Naive thymus-derived CD4-positive, alpha-beta T cell (primary cell): Measurements from ENCODE around the gene EXOG. TPM values are rescaled to one million over a fixed set of nuclear protein-coding genes. Genes with fewer than 3 reads are reported as not detected.

Experiments
- ATAC-seq: fragments of 150-1000 bp; cut with Tn5 transposase; 2 replicates; pipeline ENCODE4 v1.10.0; 2021; ENCODE audit warnings: mild to moderate bottlenecking, moderate library complexity
- CTCF ChIA-PET: fragments of 350-600 bp; sonication (Branson Sonifier 250); formaldehyde crosslinking; loops from one replicate; lab custom pipeline; 2021; ENCODE audit warnings: antibody characterized with exemption; lab: Charles Lee
- POLR2A ChIA-PET: fragments of 350-600 bp; sonication (Branson Sonifier 250); formaldehyde crosslinking; loops from one replicate; lab custom pipeline; 2021; ENCODE audit warnings: antibody characterized with exemption, inconsistent platforms; lab: Charles Lee
- DNase-seq, 9 donors: peaks; one replicate each; pipeline versions ENCODE4 v3.0.0 to v3.0.0-alpha.2; 2020 to 2022; ENCODE audit warnings: mixed read lengths in 1 of 9
- H3K27ac ChIP-seq: one replicate; pipeline ENCODE4 v1.7.0; 2013; ENCODE audit warnings: mild to moderate bottlenecking, low read depth, low read length, moderate library complexity
- H3K27me3 ChIP-seq, 2 donors: one replicate each; pipeline ENCODE4 v1.7.0; 2013; ENCODE audit warnings: low read length in 2 of 2, mild to moderate bottlenecking in 2 of 2, moderate library complexity in 2 of 2; ENCODE audit not compliant: control insufficient read depth in 2 of 2, insufficient read depth in 2 of 2
- H3K36me3 ChIP-seq, 3 experiments: 1 replicate in 2 of 3; 2 replicates in 1 of 3; pipeline ENCODE4 v1.7.0; 2013; ENCODE audit warnings: low read length in 3 of 3, mild to moderate bottlenecking in 3 of 3, moderate library complexity in 1 of 3; ENCODE audit not compliant: insufficient read depth in 3 of 3, control insufficient read depth in 2 of 3
- H3K4me1 ChIP-seq, 2 donors: one replicate each; pipeline ENCODE4 v1.7.0; 2013; ENCODE audit warnings: low read length in 2 of 2, mild to moderate bottlenecking in 2 of 2, moderate library complexity in 1 of 2; ENCODE audit not compliant: control insufficient read depth in 2 of 2, insufficient read depth in 2 of 2
- H3K4me3 ChIP-seq: 2 replicates; pipeline ENCODE4 v1.7.0; 2013; ENCODE audit warnings: mild to moderate bottlenecking, low read length
- H3K9me3 ChIP-seq, 3 experiments: 1 replicate in 2 of 3; 2 replicates in 1 of 3; pipeline ENCODE4 v1.7.0; 2013; ENCODE audit warnings: low read length in 3 of 3; ENCODE audit not compliant: control insufficient read depth in 2 of 3
- H3K27ac Mint-ChIP-seq, 9 donors: one replicate each; pipeline ENCODE4 v1.8.0; 2020 to 2022; ENCODE audit warnings: mixed read lengths in 9 of 9, mild to moderate bottlenecking in 8 of 9, moderate library complexity in 5 of 9, inconsistent platforms in 2 of 9
- H3K27me3 Mint-ChIP-seq, 5 donors: one replicate each; pipeline ENCODE4 v1.8.0; 2021 to 2022; ENCODE audit warnings: mixed read lengths in 5 of 5, mild to moderate bottlenecking in 1 of 5
- H3K36me3 Mint-ChIP-seq, 5 donors: one replicate each; pipeline ENCODE4 v1.8.0; 2020 to 2022; ENCODE audit warnings: mixed read lengths in 5 of 5, mild to moderate bottlenecking in 3 of 5, inconsistent platforms in 1 of 5
- H3K4me1 Mint-ChIP-seq, 7 donors: one replicate each; pipeline ENCODE4 v1.8.0; 2020 to 2022; ENCODE audit warnings: mixed read lengths in 7 of 7, mild to moderate bottlenecking in 3 of 7, inconsistent platforms in 1 of 7
- H3K4me3 Mint-ChIP-seq, 10 donors: one replicate each; pipeline ENCODE4 v1.8.0; 2020 to 2022; ENCODE audit warnings: mild to moderate bottlenecking in 10 of 10, mixed read lengths in 10 of 10, moderate library complexity in 6 of 10, inconsistent platforms in 2 of 10
- H3K9me3 Mint-ChIP-seq, 11 donors: one replicate each; pipeline ENCODE4 v1.8.0; 2020 to 2022; ENCODE audit warnings: mixed read lengths in 11 of 11, mild to moderate bottlenecking in 4 of 11, inconsistent platforms in 1 of 11, moderate library complexity in 1 of 11
- intact Hi-C, 2 donors: fragments of 100-400 bp; cut with micrococcal nuclease; formaldehyde crosslinking; loops; one replicate each; pipeline ENCODE4 v1.15.1; 2023
- polyA plus RNA-seq, 2 donors: library from polyadenylated mRNA; unstranded; fragments of 300-500 nt; fragmentation: Illumina TruSeq; gene quantifications; one replicate each; pipeline ENCODE4 v1.2.3, GENCODE V29; 2021
- total RNA-seq, 6 experiments: library from RNA in 5 of 6; stranded (reverse) in 5 of 6; gene quantifications; 1 replicate in 5 of 6; 2 replicates in 1 of 6; pipeline ENCODE4 v1.2.3 and lab custom pipeline; 2021 to 2026

EXOG gene
- total and polyA plus RNA-seq, 7 experiments from 2014 or later: 6.1 to 31.0 (median 20.7) TPM

DNA sequence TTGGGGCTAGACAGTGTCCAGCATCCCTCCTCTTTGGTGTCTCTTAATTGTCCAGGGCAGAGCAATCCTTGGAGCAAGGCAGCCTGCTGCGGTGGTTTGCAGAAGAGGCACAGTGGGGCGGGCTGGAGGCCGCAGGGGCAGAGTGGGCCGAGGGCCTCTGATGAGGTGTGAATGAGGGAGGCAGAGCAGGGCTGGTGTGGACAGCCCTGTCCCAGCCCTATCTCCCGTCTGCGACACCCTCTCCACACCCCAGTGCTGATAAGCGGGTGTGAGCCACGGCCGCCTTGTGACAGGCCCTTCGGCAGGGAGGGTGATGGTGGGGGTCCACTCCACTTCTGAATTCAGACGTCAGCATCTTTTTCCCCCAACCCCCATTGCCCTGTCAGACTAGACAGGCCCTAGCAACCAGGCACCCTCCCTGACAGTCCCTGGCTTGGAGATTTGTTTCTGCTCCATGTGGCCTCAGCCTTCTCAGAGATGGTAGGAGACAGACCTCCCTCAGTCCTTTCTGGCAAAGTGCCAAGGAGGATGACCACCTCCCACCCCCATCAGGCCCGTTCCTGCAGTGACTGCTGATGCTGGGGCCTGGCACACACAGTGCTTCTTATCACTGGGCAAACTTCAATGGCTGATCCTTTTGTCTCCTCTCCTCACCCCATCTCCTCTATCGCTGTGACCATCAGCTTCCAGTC, 37.3 kb downstream of the EXOG start:
- Mint-ChIP-seq H3K4me1 (peaks cover 0 to 5% (median 0%) of the 10 kb centered on the region in 7 donors), H3K27me3 (no peaks in the 10 kb centered on the region), H3K9me3 (peaks cover 0 to 1% (median 0%) of the 10 kb centered on the region in 11 donors), H3K4me3 (no peak overlapping the region), H3K36me3 (peaks cover 2 to 44% (median 13%) of the 10 kb centered on the region in 5 donors), H3K27ac (peak overlapping the region in 1 of 9 donors; percentile 42)
- Histone ChIP-seq H3K27ac (no peak overlapping the region), H3K4me3 (no peak overlapping the region), H3K4me1 (no peaks in the 10 kb centered on the region), H3K27me3 (no peaks in the 10 kb centered on the region), H3K9me3 (no peaks in the 10 kb centered on the region), H3K36me3 (peaks cover 0 to 3% (median 0%) of the 10 kb centered on the region in 3 experiments)
- intact Hi-C loops: no loop called here
- CTCF ChIA-PET: no interaction called here
- DNase-seq (no peak), ATAC-seq (no peak)
- POLR2A ChIA-PET: no interaction called here

- H3K9me3 Mint-ChIP-seq: peaks cover 0 to 1% (median 0%) of the 10 kb centered on the region in 11 donors
- H3K36me3 ChIP-seq: peaks cover 0 to 3% (median 0%) of the 10 kb centered on the region in 3 experiments
- intact Hi-C loops: no loop called here
- H3K27ac Mint-ChIP-seq: no peak overlapping the region
- H3K9me3 ChIP-seq: no peaks in the 10 kb centered on the region
- H3K4me1 Mint-ChIP-seq: peaks cover 0 to 6% (median 0%) of the 10 kb centered on the region in 7 donors
- ATAC-seq: no peak
- no peak for DNase-seq
- H3K27me3 ChIP-seq: no peaks in the 10 kb centered on the region
- peaks cover 2 to 41% (median 13%) of the 10 kb centered on the region in 5 donors for H3K36me3 Mint-ChIP-seq
- no peak overlapping the region for H3K4me3 Mint-ChIP-seq
- H3K4me3 ChIP-seq: no peak overlapping the region
- H3K27ac ChIP-seq: no peak overlapping the region
- H3K27me3 Mint-ChIP-seq: no peaks in the 10 kb centered on the region
- CTCF ChIA-PET: no interaction called here
- POLR2A ChIA-PET: no interaction called here
- no peaks in the 10 kb centered on the region for H3K4me1 ChIP-seq
Measured at GRCh38 chr3:38534180-38534579, 38.0 kb downstream of the EXOG start.

GRCh38 chr3:38534604-38535003, 38.5 kb downstream of the EXOG start:
- H3K27ac Mint-ChIP-seq: no peak overlapping the region
- peaks cover 0 to 6% (median 0%) of the 10 kb centered on the region in 7 donors for H3K4me1 Mint-ChIP-seq
- no peak overlapping the region for H3K4me3 Mint-ChIP-seq
- ATAC-seq (no peak), DNase-seq (no peak)
- CTCF ChIA-PET: no interaction called here
- H3K9me3 Mint-ChIP-seq: peaks cover 0 to 1% (median 0%) of the 10 kb centered on the region in 11 donors
- H3K36me3 ChIP-seq: peaks cover 0 to 3% (median 0%) of the 10 kb centered on the region in 3 experiments
- H3K9me3 ChIP-seq: no peaks in the 10 kb centered on the region
- H3K36me3 Mint-ChIP-seq: peaks cover 2 to 39% (median 13%) of the 10 kb centered on the region in 5 donors
- POLR2A ChIA-PET: no interaction called here
- intact Hi-C loops: no loop called here
- H3K27ac ChIP-seq: no peak overlapping the region
- no peaks in the 10 kb centered on the region for H3K4me1 ChIP-seq
- no peaks in the 10 kb centered on the region for H3K27me3 ChIP-seq
- H3K27me3 Mint-ChIP-seq: no peaks in the 10 kb centered on the region
- no peak overlapping the region for H3K4me3 ChIP-seq

DNA sequence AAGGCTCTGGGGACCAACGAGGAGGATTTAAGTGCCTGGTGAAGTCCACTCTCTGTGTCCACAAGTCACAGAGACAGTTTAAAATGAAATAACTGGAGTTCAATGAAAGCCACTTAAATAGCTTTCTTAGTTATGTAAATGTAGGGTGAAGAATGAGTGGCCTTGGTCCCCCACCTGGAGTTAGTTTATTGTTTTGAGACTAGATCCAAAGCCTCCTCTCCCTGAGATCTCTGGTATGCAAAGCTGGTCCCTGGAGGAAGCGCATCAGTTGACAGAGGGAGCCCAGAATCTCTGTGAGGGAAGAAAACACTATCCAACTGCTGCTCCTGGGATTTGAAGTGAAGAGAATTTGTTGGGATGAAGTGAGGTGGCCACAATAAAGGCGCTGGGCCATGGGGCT, 40.5 kb downstream of the EXOG start:
- no peak for ATAC-seq
- Histone ChIP-seq H3K9me3 (no peaks in the 10 kb centered on the region), H3K4me1 (no peaks in the 10 kb centered on the region), H3K27me3 (no peaks in the 10 kb centered on the region), H3K4me3 (no peak overlapping the region), H3K27ac (no peak overlapping the region), H3K36me3 (peaks cover 0 to 3% (median 0%) of the 10 kb centered on the region in 3 experiments)
- H3K27ac Mint-ChIP-seq: no peak overlapping the region
- H3K4me1 Mint-ChIP-seq: peaks cover 0 to 4% (median 0%) of the 10 kb centered on the region in 7 donors
- peaks cover 0 to 1% (median 0%) of the 10 kb centered on the region in 11 donors for H3K9me3 Mint-ChIP-seq
- no peak overlapping the region for H3K4me3 Mint-ChIP-seq
- DNase-seq: no peak
- no peaks in the 10 kb centered on the region for H3K27me3 Mint-ChIP-seq
- peaks cover 2 to 35% (median 10%) of the 10 kb centered on the region in 5 donors for H3K36me3 Mint-ChIP-seq
- intact Hi-C loops: no loop called here
- CTCF ChIA-PET: interaction anchor here (1.5 kb wide), 1 partner anchor 15 kb away, joined by 4 read pairs; no protein-coding TSS in a partner anchor
- POLR2A ChIA-PET: no interaction called here

GRCh38 chr3:38538773-38539353, 42.7 kb downstream of the EXOG start:
- DNase-seq: no peak
- no peaks in the 10 kb centered on the region for H3K36me3 ChIP-seq
- Mint-ChIP-seq H3K27me3 (no peaks in the 10 kb centered on the region), H3K36me3 (peaks cover 2 to 36% (median 10%) of the 10 kb centered on the region in 5 donors), H3K27ac (peak overlapping the region in 1 of 9 donors; percentile 38), H3K9me3 (peaks cover 0 to 1% (median 0%) of the 10 kb centered on the region in 11 donors), H3K4me1 (peaks cover 0 to 4% (median 0%) of the 10 kb centered on the region in 7 donors), H3K4me3 (no peak overlapping the region)
- no peak overlapping the region for H3K27ac ChIP-seq
- no peak for ATAC-seq
- ChIA-PET POLR2A (no interaction called here), CTCF (no interaction called here)
- H3K4me3 ChIP-seq: no peak overlapping the region
- H3K27me3 ChIP-seq: no peaks in the 10 kb centered on the region
- intact Hi-C loops: no loop called here
- H3K9me3 ChIP-seq: no peaks in the 10 kb centered on the region
- no peaks in the 10 kb centered on the region for H3K4me1 ChIP-seq

DNA sequence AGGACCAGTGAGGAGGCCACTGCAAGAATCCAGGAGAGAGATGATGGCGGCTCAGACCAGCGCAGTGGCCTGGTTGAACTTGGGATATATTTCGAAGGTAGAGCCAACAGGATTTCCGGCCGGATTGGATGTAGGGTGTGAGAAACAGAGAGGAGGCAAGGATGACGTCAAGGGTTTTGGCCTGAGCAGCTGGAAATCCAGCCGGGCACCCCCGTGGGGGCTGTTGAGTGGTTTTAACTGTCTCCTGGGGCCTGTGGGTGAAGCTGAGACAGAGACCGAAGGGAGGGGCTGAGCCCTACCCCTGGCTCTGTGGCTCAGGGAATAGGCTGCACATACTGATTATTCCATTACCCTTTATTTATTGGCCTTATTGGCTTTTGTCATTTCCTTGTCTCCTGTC, 45.7 kb downstream of the EXOG start:
- DNase-seq: no peak
- no peaks in the 10 kb centered on the region for H3K36me3 ChIP-seq
- intact Hi-C loops: no loop called here
- no peaks in the 10 kb centered on the region for H3K9me3 ChIP-seq
- Mint-ChIP-seq H3K9me3 (no peaks in the 10 kb centered on the region), H3K4me1 (peaks cover 0 to 1% (median 0%) of the 10 kb centered on the region in 7 donors), H3K4me3 (no peak overlapping the region), H3K27ac (no peak overlapping the region), H3K36me3 (peaks cover 0 to 14% (median 0%) of the 10 kb centered on the region in 5 donors), H3K27me3 (peaks cover 0 to 6% (median 0%) of the 10 kb centered on the region in 5 donors)
- H3K27me3 ChIP-seq: no peaks in the 10 kb centered on the region
- no peak overlapping the region for H3K4me3 ChIP-seq
- H3K27ac ChIP-seq: no peak overlapping the region
- ChIA-PET CTCF (no interaction called here), POLR2A (no interaction called here)
- no peaks in the 10 kb centered on the region for H3K4me1 ChIP-seq
- ATAC-seq: no peak
